Prostate gland (tissue), 2 donors: ENCODE results near the gene SLC38A5.
"Not testable (repeated sequence)": the region's sequence is repeated elsewhere in the genome, so short reads cannot be mapped to it uniquely, and the experiment has no call there.

Experiments used
- POLR2A ChIP-seq: fragments of 450-650 bp; IDR thresholded peaks from one replicate; pipeline ENCODE4 v1.6.1; 2016; ENCODE audit warnings: antibody characterized with exemption, mild to moderate bottlenecking
- POLR2AphosphoS5 ChIP-seq: sonication (generic); formaldehyde crosslinking; IDR thresholded peaks from one replicate; pipeline ENCODE4 v1.6.1; 2017; ENCODE audit warnings: antibody characterized with exemption
- TF ChIP-seq, protein P1 (sequence below), 4 experiments: fragments of 200-600 bp in 2 of 4; fragments of 450-650 bp in 2 of 4; sonication (generic) in 2 of 4; IDR thresholded peaks; 1 replicate in 3 of 4; 2 replicates in 1 of 4; pipeline ENCODE4 v1.5.1; 2016 to 2019; ENCODE audit warnings: antibody characterized with exemption in 4 of 4, mild to moderate bottlenecking in 2 of 4, moderate library complexity in 2 of 4

DNA sequence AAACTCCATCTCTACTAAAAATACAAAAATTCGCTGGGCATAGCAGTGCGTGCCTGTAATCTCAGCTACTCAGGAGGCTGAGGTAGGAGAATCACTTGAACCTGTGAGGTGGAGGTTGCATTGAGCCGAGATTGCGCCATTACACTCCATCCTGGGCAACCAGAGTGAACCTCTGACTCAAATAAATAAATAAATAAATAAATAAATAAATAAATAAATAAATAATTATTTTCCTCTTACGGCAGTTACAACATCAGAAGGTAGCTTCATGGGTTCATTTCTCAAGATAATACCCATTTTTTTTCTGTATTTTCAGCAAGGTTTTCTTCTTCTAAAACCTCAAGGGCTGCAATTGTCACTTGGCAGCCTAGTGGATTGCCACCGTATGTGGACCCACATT is 22.9 kb downstream of the SLC38A5 start:
- TF ChIP-seq, protein P1, sequence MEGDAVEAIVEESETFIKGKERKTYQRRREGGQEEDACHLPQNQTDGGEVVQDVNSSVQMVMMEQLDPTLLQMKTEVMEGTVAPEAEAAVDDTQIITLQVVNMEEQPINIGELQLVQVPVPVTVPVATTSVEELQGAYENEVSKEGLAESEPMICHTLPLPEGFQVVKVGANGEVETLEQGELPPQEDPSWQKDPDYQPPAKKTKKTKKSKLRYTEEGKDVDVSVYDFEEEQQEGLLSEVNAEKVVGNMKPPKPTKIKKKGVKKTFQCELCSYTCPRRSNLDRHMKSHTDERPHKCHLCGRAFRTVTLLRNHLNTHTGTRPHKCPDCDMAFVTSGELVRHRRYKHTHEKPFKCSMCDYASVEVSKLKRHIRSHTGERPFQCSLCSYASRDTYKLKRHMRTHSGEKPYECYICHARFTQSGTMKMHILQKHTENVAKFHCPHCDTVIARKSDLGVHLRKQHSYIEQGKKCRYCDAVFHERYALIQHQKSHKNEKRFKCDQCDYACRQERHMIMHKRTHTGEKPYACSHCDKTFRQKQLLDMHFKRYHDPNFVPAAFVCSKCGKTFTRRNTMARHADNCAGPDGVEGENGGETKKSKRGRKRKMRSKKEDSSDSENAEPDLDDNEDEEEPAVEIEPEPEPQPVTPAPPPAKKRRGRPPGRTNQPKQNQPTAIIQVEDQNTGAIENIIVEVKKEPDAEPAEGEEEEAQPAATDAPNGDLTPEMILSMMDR (IDR thresholded peaks at IDR 0.05) = not testable (repeated sequence)
- not testable (repeated sequence) for TF ChIP-seq POLR2A, POLR2AphosphoS5
